Lower lobe of right lung (tissue), 2 donors: Measurements from ENCODE around the gene ASTL. TPM values are rescaled to one million over a fixed set of nuclear protein-coding genes. Genes with fewer than 3 reads are reported as not detected.

Experiments used
- ATAC-seq, 2 donors: fragments of 200-7000 bp; cut with Tn5 transposase; one replicate each; pipeline ENCODE4 v1.9.1; 2020 to 2022; ENCODE audit warnings: mild to moderate bottlenecking in 2 of 2, moderate library complexity in 2 of 2
- DNase-seq: peaks from one replicate; pipeline ENCODE4 v3.0.0-alpha.2; 2020
- H3K27ac ChIP-seq: fragments of 200-600 bp; one replicate; pipeline ENCODE4 v1.8.0; 2022
- H3K27me3 ChIP-seq: fragments of 200-600 bp; one replicate; pipeline ENCODE4 v1.8.0; 2022; ENCODE audit warnings: low read depth
- H3K36me3 ChIP-seq: fragments of 200-600 bp; one replicate; pipeline ENCODE4 v1.8.0; 2022; ENCODE audit warnings: mild to moderate bottlenecking
- H3K4me1 ChIP-seq: fragments of 200-600 bp; one replicate; pipeline ENCODE4 v1.8.0; 2022
- H3K4me3 ChIP-seq: fragments of 200-600 bp; one replicate; pipeline ENCODE4 v1.8.0; 2022; ENCODE audit warnings: mild to moderate bottlenecking
- H3K9me3 ChIP-seq: fragments of 200-600 bp; one replicate; pipeline ENCODE4 v1.8.0; 2022
- CTCF ChIP-seq: fragments of 200-600 bp; IDR thresholded peaks from one replicate; pipeline ENCODE4 v1.8.0; 2022; ENCODE audit warnings: antibody characterized with exemption, mild to moderate bottlenecking
- intact Hi-C: fragments of 100-400 bp; cut with DNase I; formaldehyde crosslinking; loops from one replicate; pipeline ENCODE4 v1.11.0; 2022
- total RNA-seq: library from RNA; stranded (reverse); fragmentation: NEBNext Ultra II Directional; extraction: Animal tissue kit (Norgen Biotek cat#: 25700); gene quantifications from one replicate; pipeline ENCODE4 v1.2.1, GENCODE V29; 2021
- donor health status: DM: no; HTN: yes; CAD: no; lungs with severe emphysema.

The ASTL gene
- total RNA-seq, 1 donor from 2014 or later, result not detected

- TF ChIP-seq CTCF, result no peak
- no peak overlapping the region for H3K27ac ChIP-seq
- ATAC-seq (no peak), DNase-seq (no peak)
- no peaks in the 10 kb centered on the region for H3K36me3 ChIP-seq
- H3K9me3 ChIP-seq, result no peaks in the 10 kb centered on the region
- intact Hi-C loops, result no loop called here
- no peaks in the 10 kb centered on the region for H3K4me1 ChIP-seq
- H3K4me3 ChIP-seq, result no peak overlapping the region
- no peaks in the 10 kb centered on the region for H3K27me3 ChIP-seq
Observed at GRCh38 chr2:96074156-96074555, 64.1 kb downstream of the ASTL start.

- no peak for ATAC-seq
- intact Hi-C loops, result no loop called here
- H3K9me3 ChIP-seq, result no peaks in the 10 kb centered on the region
Observed at GRCh38 chr2:96073170-96073775, 65.0 kb downstream of the ASTL start.

More at GRCh38 chr2:96073170-96073775, 65.0 kb downstream of the ASTL start:
- no peak for DNase-seq
- H3K27me3 ChIP-seq, result peaks cover under 1% of the 10 kb centered on the region
- H3K36me3 ChIP-seq, result no peaks in the 10 kb centered on the region
- H3K4me3 ChIP-seq, result no peak overlapping the region
- H3K27ac ChIP-seq, result no peak overlapping the region
- no peaks in the 10 kb centered on the region for H3K4me1 ChIP-seq
- TF ChIP-seq CTCF, result no peak

Other genes with a start within 250 kb of the ASTL start
- gene ANKRD36C, start 146.7 kb downstream of the ASTL start, total RNA-seq, result 22.2 TPM
- 4.3 TPM for gene GPAT2, start 103.6 kb downstream of the ASTL start, total RNA-seq
- gene ADRA2B, start 21.9 kb downstream of the ASTL start, total RNA-seq, result 0.32 TPM
- gene DUSP2, start 6.9 kb upstream of the ASTL start, total RNA-seq, result 5.5 TPM
- gene STARD7, start 70.3 kb upstream of the ASTL start, total RNA-seq, result 147 TPM
- gene TMEM127, start 127.5 kb upstream of the ASTL start, total RNA-seq, result 77.4 TPM
- 62.3 TPM for gene CIAO1, start 127.7 kb upstream of the ASTL start, total RNA-seq
- gene SNRNP200, start 167.0 kb upstream of the ASTL start, total RNA-seq, result 95.3 TPM
- gene ITPRIPL1, start 186.8 kb upstream of the ASTL start, total RNA-seq, result 1.9 TPM
- gene NCAPH, start 197.3 kb upstream of the ASTL start, total RNA-seq, result 1.2 TPM